ENCODE measurements around the gene PIP5K1A. TPM values are rescaled to one million over a fixed set of nuclear protein-coding genes. Genes with fewer than 3 reads are reported as not detected.
"Not testable (repeated sequence)": the region's sequence is repeated elsewhere in the genome, so short reads cannot be mapped to it uniquely, and the experiment has no call there.

Gene PIP5K1A
- total RNA-seq, 1 experiment from 2014 or later, result 63.3 TPM

DNA sequence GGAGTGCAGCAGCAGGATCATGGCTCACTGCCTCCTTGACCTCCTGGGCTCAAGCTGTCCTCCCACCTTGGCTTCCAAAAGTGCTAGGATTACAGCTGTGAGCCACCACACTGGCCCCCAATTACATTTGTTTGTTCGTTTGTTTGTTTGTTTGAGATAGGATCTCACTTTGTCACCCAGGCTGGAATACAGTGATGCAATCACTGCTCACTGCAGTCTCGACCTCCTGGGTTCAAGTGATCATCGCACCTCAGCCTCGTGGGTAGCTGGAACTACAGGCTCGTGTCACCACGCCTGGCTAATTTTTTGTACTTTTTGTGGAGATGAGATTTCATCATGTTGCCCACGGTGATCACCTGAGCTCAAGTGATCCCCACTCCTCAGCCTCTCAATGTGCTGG is 6.3 kb upstream of the PIP5K1A start:
- Histone ChIP-seq H3K27ac (ENCODE audit: low read length) (no peak overlapping the region), H3K27me3 (ENCODE audit: low read length) (no peaks in the 10 kb centered on the region), H3K9me2 (replicated peaks; ENCODE audit: low read length) (no peaks in the 10 kb centered on the region), H3K4me3 (ENCODE audit: low read length) (no peak overlapping the region), H3K9ac (ENCODE audit: low read length) (no peak overlapping the region), H3K4me2 (ENCODE audit: low read length) (no peak overlapping the region), H3F3A (ENCODE audit: low read length, unreplicated experiment) (peaks cover 11% of the 10 kb centered on the region), H4K20me1 (ENCODE audit: low read length) (no peaks in the 10 kb centered on the region), H3K36me3 (ENCODE audit: low read depth, low read length) (no peaks in the 10 kb centered on the region), H3K79me2 (ENCODE audit: low read length) (peaks cover 43% of the 10 kb centered on the region), H3K4me1 (ENCODE audit: insufficient read depth, low read length) (peaks cover 30% of the 10 kb centered on the region), H3K9me3 (ENCODE audit: low read length) (no peaks in the 10 kb centered on the region), H2AFZ (ENCODE audit: low read length) (no peak overlapping the region)
- ATAC-seq, result no peak
- intact Hi-C loops (cut with micrococcal nuclease), result loop anchor here (10.0 kb wide), 1 partner anchor 353 kb away; the partner anchor contains the start of gene TUFT1
- BruUV-seq (replicated peaks), result no TSS peak
- CTCF ChIA-PET, result no interaction called here
- POLR2A ChIA-PET (ENCODE audit: unreplicated experiment), result no interaction called here
- no peak for DNase-seq
- TF ChIP-seq EZH2 (IDR thresholded peaks at IDR 0.05; ENCODE audit: low read length, unreplicated experiment) (no peak), EZH2phosphoT487 (IDR thresholded peaks at IDR 0.05; ENCODE audit: borderline replicate concordance, low read length) (no peak)
- TF ChIP-seq, protein P1, sequence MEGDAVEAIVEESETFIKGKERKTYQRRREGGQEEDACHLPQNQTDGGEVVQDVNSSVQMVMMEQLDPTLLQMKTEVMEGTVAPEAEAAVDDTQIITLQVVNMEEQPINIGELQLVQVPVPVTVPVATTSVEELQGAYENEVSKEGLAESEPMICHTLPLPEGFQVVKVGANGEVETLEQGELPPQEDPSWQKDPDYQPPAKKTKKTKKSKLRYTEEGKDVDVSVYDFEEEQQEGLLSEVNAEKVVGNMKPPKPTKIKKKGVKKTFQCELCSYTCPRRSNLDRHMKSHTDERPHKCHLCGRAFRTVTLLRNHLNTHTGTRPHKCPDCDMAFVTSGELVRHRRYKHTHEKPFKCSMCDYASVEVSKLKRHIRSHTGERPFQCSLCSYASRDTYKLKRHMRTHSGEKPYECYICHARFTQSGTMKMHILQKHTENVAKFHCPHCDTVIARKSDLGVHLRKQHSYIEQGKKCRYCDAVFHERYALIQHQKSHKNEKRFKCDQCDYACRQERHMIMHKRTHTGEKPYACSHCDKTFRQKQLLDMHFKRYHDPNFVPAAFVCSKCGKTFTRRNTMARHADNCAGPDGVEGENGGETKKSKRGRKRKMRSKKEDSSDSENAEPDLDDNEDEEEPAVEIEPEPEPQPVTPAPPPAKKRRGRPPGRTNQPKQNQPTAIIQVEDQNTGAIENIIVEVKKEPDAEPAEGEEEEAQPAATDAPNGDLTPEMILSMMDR (conservative IDR thresholded peaks at IDR 0.05; ENCODE audit: low read depth, low read length), result no peak

DNA sequence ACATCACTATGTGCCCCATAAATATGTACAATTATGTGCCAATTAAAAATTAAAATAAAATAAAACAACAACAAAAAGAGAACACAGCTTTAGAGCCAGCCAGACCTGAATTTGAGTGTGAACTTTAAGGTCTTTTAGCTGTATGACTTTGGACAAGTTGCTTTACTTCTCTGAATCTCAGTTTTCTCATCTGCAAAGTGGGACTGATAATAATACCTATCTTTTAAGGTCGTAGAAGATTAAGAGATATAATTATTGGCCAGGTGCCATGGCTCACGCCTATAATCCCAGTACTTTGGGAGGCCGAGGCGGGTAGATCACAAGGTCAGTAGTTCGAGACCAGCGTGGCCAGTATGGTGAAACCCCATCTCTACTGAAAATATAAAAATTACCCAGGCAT is 5.0 kb upstream of the PIP5K1A start:
- POLR2A ChIA-PET (ENCODE audit: unreplicated experiment), result interaction anchor here (0.6 kb wide), 2 partner anchors 36 to 186 kb away, joined by 4 to 5 read pairs; no protein-coding TSS in a partner anchor
- Histone ChIP-seq H2AFZ (ENCODE audit: low read length) (no peak overlapping the region), H3K9me3 (ENCODE audit: low read length) (no peaks in the 10 kb centered on the region), H3K9me2 (replicated peaks; ENCODE audit: low read length) (no peaks in the 10 kb centered on the region), H3K4me3 (ENCODE audit: low read length) (no peak overlapping the region), H3K79me2 (ENCODE audit: low read length) (peaks cover 33% of the 10 kb centered on the region), H4K20me1 (ENCODE audit: low read length) (no peaks in the 10 kb centered on the region), H3K9ac (ENCODE audit: low read length) (no peak overlapping the region), H3K27me3 (ENCODE audit: low read length) (no peaks in the 10 kb centered on the region), H3K36me3 (ENCODE audit: low read depth, low read length) (no peaks in the 10 kb centered on the region), H3K27ac (ENCODE audit: low read length) (no peak overlapping the region), H3F3A (ENCODE audit: low read length, unreplicated experiment) (peaks cover 11% of the 10 kb centered on the region), H3K4me2 (ENCODE audit: low read length) (no peak overlapping the region), H3K4me1 (ENCODE audit: insufficient read depth, low read length) (peaks cover 40% of the 10 kb centered on the region)
- DNase-seq (no peak), ATAC-seq (no peak)
- CTCF ChIA-PET, result no interaction called here
- BruUV-seq (replicated peaks), result no TSS peak
- TF ChIP-seq EZH2 (IDR thresholded peaks at IDR 0.05; ENCODE audit: low read length, unreplicated experiment) (no peak), EZH2phosphoT487 (IDR thresholded peaks at IDR 0.05; ENCODE audit: borderline replicate concordance, low read length) (no peak)
- TF ChIP-seq, protein P1 (conservative IDR thresholded peaks at IDR 0.05; ENCODE audit: low read depth, low read length), result no peak
- intact Hi-C loops (cut with micrococcal nuclease), result loop anchor here (10.0 kb wide), 1 partner anchor 351 kb away; the partner anchor contains the start of gene TUFT1

DNA sequence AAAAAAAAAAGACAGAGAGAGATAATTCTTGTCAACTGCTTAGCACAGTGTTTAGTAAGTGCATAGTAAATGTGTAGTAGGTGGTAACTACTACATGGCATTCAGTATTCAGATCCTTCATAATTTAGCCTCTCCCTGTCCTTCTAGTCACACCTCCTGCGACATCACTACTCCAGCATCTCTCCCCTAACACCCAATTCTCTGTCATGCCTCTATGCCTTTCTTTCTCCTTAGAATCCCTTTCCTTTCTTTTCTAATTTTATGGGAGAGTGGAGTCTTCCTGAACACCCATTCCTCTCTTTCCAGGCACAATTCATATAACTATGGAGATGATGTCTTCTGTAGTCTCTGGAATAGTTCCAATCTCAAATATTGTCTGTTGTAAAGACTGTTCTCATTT is 4.5 kb upstream of the PIP5K1A start:
- Histone ChIP-seq H3K27me3 (ENCODE audit: low read length) (no peaks in the 10 kb centered on the region), H3K9me2 (replicated peaks; ENCODE audit: low read length) (no peaks in the 10 kb centered on the region), H3K4me1 (ENCODE audit: insufficient read depth, low read length) (peaks cover 34% of the 10 kb centered on the region), H3K27ac (ENCODE audit: low read length) (0 out of 2 replicates have a peak overlapping the region, but pooled peaks have one; percentile 12), H3K4me2 (ENCODE audit: low read length) (peak overlapping the region; percentile 89), H3K36me3 (ENCODE audit: low read depth, low read length) (no peaks in the 10 kb centered on the region), H3K9me3 (ENCODE audit: low read length) (no peaks in the 10 kb centered on the region), H3K4me3 (ENCODE audit: low read length) (peak overlapping the region; percentile 69), H3K79me2 (ENCODE audit: low read length) (peaks cover 33% of the 10 kb centered on the region), H3K9ac (ENCODE audit: low read length) (peak overlapping the region; percentile 76; the same call in 1 of the 2 replicates), H2AFZ (ENCODE audit: low read length) (no peak overlapping the region), H3F3A (ENCODE audit: low read length, unreplicated experiment) (peaks cover 11% of the 10 kb centered on the region), H4K20me1 (ENCODE audit: low read length) (no peaks in the 10 kb centered on the region)
- POLR2A ChIA-PET (ENCODE audit: unreplicated experiment), result no interaction called here
- CTCF ChIA-PET, result no interaction called here
- intact Hi-C loops (cut with micrococcal nuclease), result loop anchor here (10.0 kb wide), 1 partner anchor 351 kb away; the partner anchor contains the start of gene TUFT1
- BruUV-seq (replicated peaks), result no TSS peak
- TF ChIP-seq EZH2phosphoT487 (IDR thresholded peaks at IDR 0.05; ENCODE audit: borderline replicate concordance, low read length) (no peak), EZH2 (IDR thresholded peaks at IDR 0.05; ENCODE audit: low read length, unreplicated experiment) (no peak)
- TF ChIP-seq, protein P1 (conservative IDR thresholded peaks at IDR 0.05; ENCODE audit: low read depth, low read length), result no peak
- ATAC-seq (no peak), DNase-seq (no peak)

DNA sequence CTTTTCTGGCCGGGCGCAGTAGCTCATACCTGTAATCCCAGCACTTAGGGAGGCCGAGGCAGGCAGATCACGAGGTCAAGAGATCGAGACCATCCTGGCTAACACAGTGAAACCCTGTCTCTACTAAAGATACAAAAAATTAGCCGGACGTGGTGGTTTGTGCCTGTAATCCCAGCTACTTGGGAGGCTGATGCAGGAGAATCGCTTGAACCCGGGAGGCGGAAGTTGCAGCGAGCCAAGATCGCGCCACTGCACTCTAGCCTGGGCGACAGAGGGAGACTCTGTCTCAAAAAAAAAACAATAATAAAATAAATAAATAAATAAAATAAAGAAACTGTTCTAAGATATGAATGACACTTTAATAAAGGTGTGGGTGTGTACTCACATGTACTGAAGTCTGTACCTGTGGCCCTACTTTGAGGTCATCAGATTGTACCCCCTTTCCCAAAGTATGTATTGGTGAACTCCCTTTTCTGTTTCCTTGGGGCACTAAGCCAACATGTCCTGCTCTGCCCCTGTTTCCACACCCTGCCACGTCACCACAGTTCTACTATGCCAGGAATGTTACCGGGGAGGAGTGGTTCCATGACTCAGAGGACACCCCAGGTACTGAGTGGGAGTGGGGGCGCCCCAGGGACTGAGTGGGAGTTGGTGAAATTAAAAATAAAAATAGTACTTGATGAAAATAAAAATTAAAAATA is 3.3 kb upstream of the PIP5K1A start:
- intact Hi-C loops (cut with micrococcal nuclease), result loop anchor here (5.0 to 10.0 kb wide), 2 partner anchors 132 to 350 kb away; partner anchors contain the start of genes PI4KB and TUFT1
- H3F3A ChIP-seq (ENCODE audit: low read length, unreplicated experiment), result peaks cover 11% of the 10 kb centered on the region
- peak overlapping the region; percentile 89 for H3K4me2 ChIP-seq (ENCODE audit: low read length)
- DNase-seq, result peak; percentile 99
- not testable (repeated sequence) for H3K36me3 ChIP-seq (ENCODE audit: low read depth, low read length); H3K27me3 ChIP-seq (ENCODE audit: low read length); H3K9me3 ChIP-seq (ENCODE audit: low read length); H3K9me2 ChIP-seq (replicated peaks; ENCODE audit: low read length); H4K20me1 ChIP-seq (ENCODE audit: low read length); BruUV-seq (replicated peaks)
- peak; percentile 44 for ATAC-seq
- H3K4me3 ChIP-seq (ENCODE audit: low read length), result peak overlapping the region; percentile 69
- peak overlapping the region; percentile 21; the same call in 1 of the 2 replicates for H2AFZ ChIP-seq (ENCODE audit: low read length)
- peak overlapping the region; percentile 83 for H3K27ac ChIP-seq (ENCODE audit: low read length)
- ChIA-PET CTCF (interaction anchor here (1.0 to 1.4 kb wide), 2 partner anchors 57 to 146 kb away, joined by 3 to 4 read pairs; no protein-coding TSS in a partner anchor), POLR2A (ENCODE audit: unreplicated experiment) (interaction anchor here (0.6 to 0.7 kb wide), 4 partner anchors 15 to 170 kb away, joined by 3 to 13 read pairs (median 4); no protein-coding TSS in a partner anchor)
- H3K79me2 ChIP-seq (ENCODE audit: low read length), result peaks cover 33% of the 10 kb centered on the region
- peak overlapping the region; percentile 76 for H3K9ac ChIP-seq (ENCODE audit: low read length)
- H3K4me1 ChIP-seq (ENCODE audit: insufficient read depth, low read length), result peaks cover 30% of the 10 kb centered on the region

Data from PC-3 (cell line).